Activated CD4-positive, alpha-beta T cell treated with anti-CD3 and anti-CD28 coated beads, Interleukin-2, amount 50 U/mL, for 48 hours (primary cell): ENCODE results near the gene AMBRA1.
"Not testable (repeated sequence)": the region's sequence is repeated elsewhere in the genome, so short reads cannot be mapped to it uniquely, and the experiment has no call there.

Experiments used
- DNase-seq, 2 experiments: peaks; one replicate each; pipeline ENCODE4 v3.0.0-alpha.2; 2020

The AMBRA1 gene

GRCh38 chr11:46379482-46380293 is 214.1 kb downstream of the AMBRA1 start:
- DNase-seq, result not testable (repeated sequence)

DNA sequence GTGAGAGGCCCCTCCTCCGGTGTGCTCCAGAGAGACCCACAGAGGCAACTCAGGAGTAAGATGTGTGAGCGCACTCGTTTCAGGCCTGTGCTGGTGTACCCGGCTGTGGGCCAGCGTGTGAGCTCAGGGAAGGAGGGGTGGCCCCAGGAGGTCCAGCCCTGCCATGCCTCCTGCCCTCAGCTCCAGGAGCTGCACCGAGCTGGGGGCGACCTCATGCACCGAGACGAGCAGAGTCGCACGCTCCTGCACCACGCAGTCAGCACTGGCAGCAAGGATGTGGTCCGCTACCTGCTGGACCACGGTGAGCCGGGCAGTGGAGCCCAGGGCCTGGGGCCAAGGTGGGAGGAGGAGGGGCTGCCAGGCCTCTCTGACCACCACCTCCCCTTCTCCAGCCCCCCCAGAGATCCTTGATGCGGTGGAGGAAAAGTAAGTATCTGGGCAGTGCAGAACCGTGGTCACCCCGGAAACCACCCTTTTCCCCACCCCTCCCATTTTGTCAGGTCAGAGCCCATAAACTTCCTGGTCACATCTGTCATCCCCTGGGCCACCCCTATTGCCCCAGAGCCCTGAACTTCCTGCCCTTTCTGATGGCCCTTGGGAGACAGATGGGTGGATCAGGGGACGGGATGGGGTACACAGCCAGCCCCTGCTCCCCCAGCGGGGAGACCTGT is 214.9 kb downstream of the AMBRA1 start:
- DNase-seq, result no peak

DNA sequence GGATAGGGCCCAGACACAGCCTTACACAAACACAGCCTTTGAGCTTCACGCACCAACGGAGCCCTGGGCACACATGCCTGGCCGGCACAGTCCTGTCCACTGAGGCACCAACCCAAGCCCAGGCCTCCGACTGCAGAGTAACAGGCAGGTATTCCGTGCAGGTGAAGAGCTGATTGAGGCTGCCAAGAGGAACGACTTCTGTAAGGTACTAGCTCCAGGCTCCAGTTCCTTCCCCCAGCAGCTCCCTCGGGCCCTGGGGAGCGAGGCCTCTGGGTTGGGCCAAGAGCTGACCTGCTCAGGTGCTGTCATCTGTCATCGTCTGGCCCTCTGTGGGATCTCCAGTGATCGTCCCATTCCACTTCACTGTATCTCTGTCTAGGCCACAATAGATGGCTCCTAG is 215.5 kb downstream of the AMBRA1 start:
- no peak for DNase-seq

DNA sequence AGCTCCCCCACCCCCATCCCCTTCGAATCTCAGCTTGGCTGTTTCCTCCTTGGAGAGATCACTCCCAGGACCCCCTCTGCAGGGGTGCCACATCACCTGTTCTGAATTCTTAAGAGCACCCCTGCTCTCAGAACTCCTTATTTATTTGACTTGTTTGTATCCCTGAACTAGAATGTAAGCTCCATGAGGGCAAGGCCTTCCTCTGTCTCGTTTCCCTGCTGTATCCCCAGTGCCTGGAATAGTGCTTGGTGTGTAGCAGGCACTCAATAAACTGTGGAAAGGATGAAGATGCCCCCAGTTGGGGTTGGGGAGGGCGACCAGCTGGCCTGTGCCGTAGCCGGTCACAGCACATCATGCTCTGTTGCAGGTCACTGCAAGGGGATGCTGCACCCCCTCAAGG is 216.0 kb downstream of the AMBRA1 start:
- DNase-seq, result no peak

DNA sequence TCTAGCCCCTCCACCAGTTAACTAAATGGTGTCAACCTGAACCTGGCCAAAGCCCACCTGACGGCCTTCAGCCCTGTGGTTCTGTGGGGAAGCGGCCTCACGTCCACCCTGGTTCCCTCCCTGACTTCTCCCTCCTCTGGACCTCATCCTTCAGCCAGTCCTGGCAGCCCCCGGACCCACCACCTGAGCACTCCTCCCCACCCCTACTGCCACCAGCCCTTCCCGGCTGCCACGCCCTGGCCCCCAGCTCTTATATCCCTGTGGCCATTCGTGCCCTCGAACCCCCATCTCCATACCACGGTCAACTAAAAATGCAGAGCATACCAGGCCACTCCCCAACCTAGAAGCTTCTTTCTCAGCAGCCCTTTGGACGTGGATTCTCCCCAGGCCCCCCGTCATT is 216.5 kb downstream of the AMBRA1 start:
- DNase-seq, result no peak

- DNase-seq, result no peak
Measured at GRCh38 chr11:46376258-46377050, 217.4 kb downstream of the AMBRA1 start.

DNA sequence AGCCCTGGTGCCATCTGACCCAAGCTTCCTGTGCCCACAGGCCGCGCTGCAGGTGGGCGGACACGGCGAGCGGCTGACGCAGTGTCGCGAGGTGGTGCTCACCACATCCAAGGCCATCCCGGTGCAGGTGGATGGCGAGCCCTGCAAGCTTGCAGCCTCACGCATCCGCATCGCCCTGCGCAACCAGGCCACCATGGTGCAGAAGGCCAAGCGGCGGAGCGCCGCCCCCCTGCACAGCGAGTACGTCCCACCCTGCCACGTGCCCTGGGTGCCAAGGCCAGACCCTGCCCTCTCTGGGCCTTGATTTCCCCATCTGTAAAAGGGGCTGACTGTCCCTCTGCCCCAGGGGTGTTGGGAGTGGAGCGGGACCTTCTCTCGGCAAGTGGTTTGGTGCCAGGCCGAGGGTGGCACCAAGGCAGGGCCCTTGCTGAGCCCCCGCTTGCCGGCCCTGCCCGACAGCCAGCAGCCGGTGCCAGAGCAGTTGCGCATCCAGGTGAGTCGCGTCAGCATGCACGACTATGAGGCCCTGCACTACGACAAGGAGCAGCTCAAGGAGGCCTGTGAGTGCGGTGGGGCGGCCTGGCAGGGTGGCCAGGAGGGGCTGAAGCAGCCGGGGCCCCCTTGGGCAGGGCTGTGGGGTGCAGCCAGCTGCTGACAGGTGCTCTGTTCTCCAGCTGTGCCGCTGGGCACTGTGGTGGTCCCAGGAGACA is 218.3 kb downstream of the AMBRA1 start:
- DNase-seq, result no peak

GRCh38 chr11:46374815-46375214 is 219.0 kb downstream of the AMBRA1 start:
- DNase-seq, result no peak

DNA sequence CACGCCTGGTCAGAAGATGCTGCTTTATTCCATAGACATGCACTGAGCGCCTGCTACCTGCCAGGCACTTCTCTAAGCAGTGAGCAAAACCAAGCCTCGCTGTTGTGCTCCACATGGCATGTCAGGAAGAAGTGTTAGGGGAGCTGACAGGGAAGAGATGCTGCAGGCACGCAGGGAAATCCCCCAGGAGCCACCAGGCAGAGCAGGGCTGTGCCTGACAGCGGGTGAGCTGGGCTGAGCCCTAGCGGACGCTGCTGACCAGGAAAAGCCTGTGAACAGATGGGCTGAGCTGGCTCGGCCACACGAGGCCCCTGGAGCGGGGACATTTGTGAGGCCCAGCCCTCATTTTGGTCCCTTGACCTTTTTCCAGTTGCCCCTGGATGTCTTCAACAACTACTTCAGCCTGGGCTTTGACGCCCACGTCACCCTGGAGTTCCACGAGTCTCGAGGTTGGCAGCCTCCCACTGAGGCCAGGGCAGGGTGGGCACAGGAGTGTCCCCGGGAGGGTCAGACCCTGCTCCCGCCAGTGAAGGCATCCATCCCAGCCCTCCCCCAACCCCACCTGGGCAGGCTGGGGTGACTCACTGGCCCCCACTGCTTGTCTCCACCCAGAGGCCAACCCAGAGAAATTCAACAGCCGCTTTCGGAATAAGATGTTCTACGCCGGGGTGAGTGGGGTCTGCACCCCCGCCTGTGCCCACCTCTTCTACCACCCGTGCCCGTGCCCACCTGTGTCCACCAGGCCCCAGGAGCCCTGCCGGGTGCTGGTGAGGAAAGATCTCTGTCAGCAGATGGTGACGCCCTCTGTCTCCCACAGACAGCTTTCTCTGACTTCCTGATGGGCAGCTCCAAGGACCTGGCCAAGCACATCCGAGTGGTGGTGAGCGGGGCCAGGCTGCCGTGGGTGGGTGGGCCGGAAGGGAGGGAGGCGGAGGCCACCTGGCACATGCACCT is 219.8 kb downstream of the AMBRA1 start:
- no peak for DNase-seq

- DNase-seq, result not testable (repeated sequence)
Measured at GRCh38 chr11:46372501-46372900, 221.3 kb downstream of the AMBRA1 start.

- DNase-seq, result no peak
Measured at GRCh38 chr11:46372086-46372485, 221.7 kb downstream of the AMBRA1 start.

GRCh38 chr11:46371262-46371661 is 222.6 kb downstream of the AMBRA1 start:
- DNase-seq, result not testable (repeated sequence)

- DNase-seq, result no peak
Measured at GRCh38 chr11:46370253-46370652, 223.6 kb downstream of the AMBRA1 start.

DNA sequence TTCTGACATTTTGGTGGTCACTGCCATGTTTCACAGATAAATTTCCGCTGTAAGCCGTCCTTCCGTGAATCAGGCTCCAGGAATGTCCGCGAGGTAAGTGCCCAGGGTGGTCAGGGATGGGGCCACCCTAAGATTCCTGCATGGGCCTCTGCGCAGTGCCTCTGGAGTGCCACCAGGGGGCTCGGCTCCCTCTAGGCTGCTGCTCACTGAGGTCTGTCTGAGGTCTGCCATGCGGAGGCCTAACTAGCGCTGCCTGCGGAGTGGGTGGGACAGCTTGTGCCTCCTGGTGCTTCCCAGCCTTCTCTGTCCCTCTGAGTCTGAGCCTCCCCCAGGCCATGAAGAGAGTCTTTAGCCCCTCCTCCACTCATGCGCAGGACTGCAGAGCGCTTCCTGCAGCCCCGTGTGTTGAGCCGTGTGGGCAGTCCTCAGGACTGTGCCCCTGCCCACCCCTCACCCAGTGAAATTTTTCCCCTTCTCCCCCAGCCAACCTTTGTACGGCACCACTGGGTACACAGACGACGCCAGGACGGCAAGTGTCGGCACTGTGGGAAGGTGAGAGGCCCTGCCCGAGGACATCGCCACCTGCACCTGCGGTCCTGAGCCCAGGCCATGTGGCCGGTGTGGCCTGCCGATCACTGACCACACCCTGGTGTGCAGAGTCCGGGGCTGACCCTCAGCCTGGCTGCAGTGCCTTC is 224.2 kb downstream of the AMBRA1 start:
- peak; percentile 61 to 71 for DNase-seq

DNA sequence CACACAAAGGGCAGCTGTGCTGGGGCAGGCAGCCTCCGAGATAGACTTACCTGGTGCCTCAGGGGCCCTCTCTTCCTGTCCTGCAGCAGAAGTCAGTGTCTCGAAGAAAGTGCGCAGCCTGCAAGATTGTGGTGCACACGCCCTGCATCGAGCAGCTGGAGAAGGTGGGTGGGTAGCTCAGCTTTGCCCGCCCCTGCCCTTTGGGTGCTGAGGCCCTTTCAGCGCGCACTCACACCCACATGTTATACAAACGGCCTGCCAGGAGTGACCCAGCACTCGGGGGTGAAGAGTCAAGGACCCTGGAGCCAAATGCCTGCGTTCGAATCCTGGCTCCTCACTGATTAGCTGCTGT is 225.9 kb downstream of the AMBRA1 start:
- no peak for DNase-seq

DNA sequence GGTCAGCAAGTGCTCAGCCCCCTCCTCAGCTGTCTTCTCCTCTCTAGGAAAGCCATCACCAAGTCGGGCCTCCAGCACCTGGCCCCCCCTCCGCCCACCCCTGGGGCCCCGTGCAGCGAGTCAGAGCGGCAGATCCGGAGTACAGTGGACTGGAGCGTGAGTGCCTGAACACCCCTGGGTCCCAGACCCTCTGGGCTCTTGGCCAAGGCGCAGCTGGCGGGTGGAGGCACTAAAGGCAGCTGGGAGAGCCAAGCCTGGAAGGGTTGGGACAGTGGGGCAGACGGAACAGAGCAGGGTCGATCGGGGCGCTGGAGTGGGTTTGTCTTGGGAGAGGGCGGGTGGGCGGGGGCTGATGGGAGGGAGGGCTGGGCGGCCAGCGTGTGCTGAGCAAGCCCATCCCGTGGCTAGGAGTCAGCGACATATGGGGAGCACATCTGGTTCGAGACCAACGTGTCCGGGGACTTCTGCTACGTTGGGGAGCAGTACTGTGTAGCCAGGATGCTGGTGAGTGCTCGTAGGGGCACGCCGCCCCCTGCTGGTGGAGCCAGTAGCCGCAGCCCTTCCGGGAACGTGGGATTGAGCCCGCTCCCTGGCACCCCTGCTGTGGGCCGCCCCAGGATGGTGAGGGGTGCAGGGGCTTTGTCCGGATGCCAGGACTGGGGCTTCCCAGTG is 226.4 kb downstream of the AMBRA1 start:
- peak; percentile 78 to 82 for DNase-seq

DNA sequence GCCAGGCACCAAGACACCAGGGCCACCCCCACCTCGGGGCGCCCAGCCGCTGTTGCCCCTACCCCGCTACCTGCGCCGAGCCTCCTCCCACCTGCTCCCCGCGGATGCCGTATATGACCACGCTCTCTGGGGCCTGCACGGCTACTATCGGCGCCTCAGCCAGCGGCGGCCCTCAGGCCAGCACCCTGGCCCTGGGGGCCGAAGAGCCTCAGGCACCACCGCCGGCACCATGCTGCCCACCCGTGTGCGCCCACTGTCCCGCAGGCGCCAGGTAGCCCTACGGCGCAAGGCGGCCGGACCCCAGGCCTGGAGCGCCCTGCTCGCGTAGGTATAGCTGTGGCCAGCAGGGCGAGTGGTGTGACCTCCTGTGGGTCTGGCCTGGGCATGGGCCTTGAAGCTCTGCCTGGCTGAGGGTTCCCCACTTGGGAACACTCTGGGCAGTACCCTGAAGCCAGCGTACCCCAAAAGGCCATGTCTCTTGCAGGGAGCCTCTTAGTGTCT is 227.1 kb downstream of the AMBRA1 start:
- no peak for DNase-seq

DNA sequence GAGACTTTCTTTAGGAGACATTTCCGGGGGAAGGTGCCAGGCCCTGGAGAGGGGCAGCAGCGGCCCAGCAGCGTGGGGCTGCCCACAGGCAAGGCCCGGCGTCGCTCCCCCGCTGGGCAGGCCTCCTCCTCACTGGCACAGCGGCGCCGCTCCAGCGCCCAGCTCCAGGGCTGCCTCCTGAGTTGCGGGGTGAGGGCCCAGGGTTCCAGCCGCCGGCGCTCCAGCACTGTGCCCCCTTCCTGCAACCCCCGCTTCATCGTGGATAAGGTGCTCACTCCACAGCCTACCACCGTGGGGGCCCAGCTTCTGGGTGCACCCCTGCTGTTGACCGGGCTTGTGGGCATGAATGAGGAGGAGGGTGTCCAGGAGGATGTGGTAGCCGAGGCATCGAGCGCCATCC is 227.6 kb downstream of the AMBRA1 start:
- no peak for DNase-seq

DNA sequence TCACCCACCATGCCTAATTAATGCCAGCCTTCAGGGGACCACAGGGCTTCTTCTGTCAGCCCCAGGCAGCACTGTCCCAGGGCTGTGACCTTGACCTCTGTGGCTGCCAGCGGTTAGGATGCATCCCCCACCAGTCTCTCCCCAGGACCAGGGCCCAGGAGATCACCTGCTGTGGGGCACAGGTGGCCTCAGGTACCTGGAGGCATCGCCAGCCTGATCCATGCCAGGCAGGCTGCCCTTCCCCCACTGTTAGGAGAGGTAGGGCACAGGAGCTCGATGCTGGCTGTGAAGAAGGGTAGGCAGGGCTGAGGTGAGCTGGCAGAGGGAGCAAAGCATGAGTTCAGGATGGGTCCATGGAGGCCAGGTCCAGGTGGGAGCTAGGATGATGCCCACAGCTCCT is 229.0 kb downstream of the AMBRA1 start:
- DNase-seq, result no peak

GRCh38 chr11:46364056-46364455 is 229.8 kb downstream of the AMBRA1 start:
- DNase-seq, result no peak
